HG03432 (cell line): Measurements from ENCODE around the gene ACTR6.
A peak's percentile ranks its signal among the peaks of the same experiment; 100 is the strongest.
"Not testable (repeated sequence)": the region's sequence is repeated elsewhere in the genome, so short reads cannot be mapped to it uniquely, and the experiment has no call there.

Source experiments
- ATAC-seq: cut with Tn5 transposase; IDR thresholded peaks from one replicate; pipeline ENCODE4 v1.9.1; 2021; ENCODE audit warnings: mild to moderate bottlenecking, moderate library complexity; ENCODE audit not compliant: unreplicated experiment

The ACTR6 gene

GRCh38 chr12:100219328-100220109 lies 18.9 kb downstream of the ACTR6 start:
- no peak for ATAC-seq

- no peak for ATAC-seq
Measured at GRCh38 chr12:100221523-100221922, 20.9 kb downstream of the ACTR6 start.

GRCh38 chr12:100222173-100222572 lies 21.6 kb downstream of the ACTR6 start:
- ATAC-seq = not testable (repeated sequence)

GRCh38 chr12:100225491-100225890 lies 24.9 kb downstream of the ACTR6 start:
- no peak for ATAC-seq

GRCh38 chr12:100229036-100229635 lies 28.5 kb downstream of the ACTR6 start:
- ATAC-seq = no peak

- no peak for ATAC-seq
Measured at GRCh38 chr12:100229876-100230275, 29.3 kb downstream of the ACTR6 start.

- ATAC-seq = not testable (repeated sequence)
Measured at GRCh38 chr12:100231873-100232272, 31.3 kb downstream of the ACTR6 start.

GRCh38 chr12:100234166-100234565 lies 33.6 kb downstream of the ACTR6 start:
- no peak for ATAC-seq

GRCh38 chr12:100234591-100235304 lies 34.1 kb downstream of the ACTR6 start:
- ATAC-seq = peak; percentile 64

- ATAC-seq = no peak
Measured at GRCh38 chr12:100238801-100239200, 38.2 kb downstream of the ACTR6 start.

- no peak for ATAC-seq
Measured at GRCh38 chr12:100239589-100239988, 39.0 kb downstream of the ACTR6 start.

GRCh38 chr12:100243137-100243536 lies 42.5 kb downstream of the ACTR6 start:
- ATAC-seq = no peak

- ATAC-seq = no peak
Measured at GRCh38 chr12:100247765-100248164, 47.1 kb downstream of the ACTR6 start.

GRCh38 chr12:100248886-100249285 lies 48.3 kb downstream of the ACTR6 start:
- no peak for ATAC-seq

GRCh38 chr12:100249941-100250340 lies 49.3 kb downstream of the ACTR6 start:
- ATAC-seq = no peak

- no peak for ATAC-seq
Measured at GRCh38 chr12:100251917-100252316, 51.3 kb downstream of the ACTR6 start.

GRCh38 chr12:100253437-100253836 lies 52.8 kb downstream of the ACTR6 start:
- ATAC-seq = no peak

- no peak for ATAC-seq
Measured at GRCh38 chr12:100254876-100255275, 54.3 kb downstream of the ACTR6 start.

- no peak for ATAC-seq
Measured at GRCh38 chr12:100258127-100258526, 57.5 kb downstream of the ACTR6 start.

GRCh38 chr12:100263131-100263530 lies 62.5 kb downstream of the ACTR6 start:
- ATAC-seq = no peak

GRCh38 chr12:100265107-100265506 lies 64.5 kb downstream of the ACTR6 start:
- ATAC-seq = not testable (repeated sequence)
